NCI-H226 (cell line): Measurements from ENCODE around the gene MYOF.
"Not testable (repeated sequence)": the region's sequence is repeated elsewhere in the genome, so short reads cannot be mapped to it uniquely, and the experiment has no call there.

Experiments used
- DNase-seq: peaks from one replicate; pipeline ENCODE4 v3.0.0-alpha.2; 2015

MYOF gene

DNA sequence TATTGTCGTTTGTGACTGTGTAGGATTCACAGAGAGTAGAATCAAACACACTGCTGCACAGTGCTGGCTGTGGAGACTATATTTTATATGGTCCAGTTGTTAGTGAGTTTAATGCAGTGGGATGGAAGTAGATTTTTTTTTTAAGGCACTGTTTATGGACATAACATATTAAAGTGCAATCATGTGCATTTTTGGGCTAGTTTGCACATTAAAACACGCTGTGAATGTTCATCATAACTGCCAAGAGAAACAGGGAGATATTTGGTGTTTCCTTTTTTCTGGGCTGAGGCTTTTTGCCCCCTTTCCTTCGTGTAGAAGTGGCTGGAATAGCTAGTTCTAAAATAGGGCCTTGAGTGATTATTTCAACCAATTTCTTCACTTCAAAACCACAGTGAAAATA lies 139.2 kb downstream of the MYOF start:
- no peak for DNase-seq

DNA sequence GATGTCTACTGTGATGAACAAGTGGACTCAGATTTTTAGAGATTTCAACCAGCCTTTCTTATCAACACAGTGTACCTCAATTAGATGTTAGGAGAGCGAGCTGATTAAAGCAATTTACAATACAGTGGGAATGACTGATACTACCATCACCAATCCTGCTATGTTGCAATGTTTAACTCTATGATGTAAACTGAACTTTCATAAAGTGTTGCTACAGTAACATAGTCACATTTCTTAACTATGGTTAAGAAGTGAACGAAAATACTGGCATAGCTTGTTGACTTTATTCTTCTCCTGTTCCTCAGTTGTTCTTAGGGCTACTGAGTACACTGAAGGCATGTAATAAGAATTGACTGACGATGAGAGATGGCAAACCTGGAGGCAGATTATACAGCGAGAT lies 139.8 kb downstream of the MYOF start:
- DNase-seq, result no peak

DNA sequence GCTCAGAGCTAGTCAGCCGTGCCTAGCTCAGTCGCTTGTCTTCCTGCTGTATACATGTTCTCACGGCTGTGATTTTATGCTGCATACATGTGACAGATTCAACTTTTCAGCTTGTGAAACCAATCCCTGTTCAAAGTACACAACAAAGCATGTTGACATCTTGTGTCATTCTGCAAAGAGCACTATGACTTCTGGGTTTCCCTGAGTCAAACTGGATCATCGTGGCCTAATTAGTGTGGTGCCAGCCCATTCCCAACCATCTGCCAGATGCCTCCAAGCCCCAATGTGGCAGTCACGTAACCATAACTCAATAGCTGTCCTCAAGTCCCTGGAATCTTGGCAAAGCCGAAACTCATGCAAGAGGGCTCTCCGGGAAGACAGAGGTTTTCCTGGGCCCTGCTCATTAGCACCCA lies 144.8 kb downstream of the MYOF start:
- DNase-seq, result no peak

DNA sequence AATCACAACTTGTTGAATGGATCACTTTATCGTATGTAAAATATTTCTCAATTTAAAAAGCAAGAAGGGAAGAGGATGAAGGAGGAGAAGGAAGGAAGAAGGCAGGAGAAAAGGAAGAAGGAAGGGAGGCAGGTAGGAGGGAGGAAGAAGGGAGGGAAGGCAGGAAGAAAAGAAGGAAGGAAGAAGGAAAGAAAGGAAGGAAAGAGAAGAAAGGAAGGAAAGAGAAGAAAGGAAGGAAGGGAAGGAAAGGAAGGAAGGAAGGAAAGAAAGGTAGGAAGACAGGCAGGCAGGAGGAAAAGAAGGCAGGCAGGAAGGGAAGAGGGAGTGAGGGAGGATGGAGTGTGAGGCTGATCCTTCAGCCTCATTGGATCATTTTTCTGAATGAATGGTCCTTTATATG lies 145.5 kb downstream of the MYOF start:
- no peak for DNase-seq

DNA sequence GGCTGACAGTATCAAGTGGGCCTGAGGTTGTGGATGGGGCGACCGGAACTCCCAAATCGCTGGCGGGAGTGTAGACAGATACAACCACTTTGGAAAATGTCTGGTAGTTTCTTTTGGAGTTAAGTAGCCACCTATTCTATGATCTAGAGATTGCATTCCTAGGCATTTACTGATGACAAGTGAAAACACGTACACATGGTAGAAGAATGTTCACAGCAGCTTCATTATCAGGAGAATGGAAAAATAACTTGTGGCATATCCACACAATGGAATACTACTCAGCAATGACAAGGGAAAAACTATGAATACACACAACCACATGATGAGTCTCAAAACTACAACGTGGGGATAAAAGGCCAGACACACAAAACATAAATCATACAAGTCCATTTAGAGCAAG lies 146.0 kb downstream of the MYOF start:
- DNase-seq, result no peak

DNA sequence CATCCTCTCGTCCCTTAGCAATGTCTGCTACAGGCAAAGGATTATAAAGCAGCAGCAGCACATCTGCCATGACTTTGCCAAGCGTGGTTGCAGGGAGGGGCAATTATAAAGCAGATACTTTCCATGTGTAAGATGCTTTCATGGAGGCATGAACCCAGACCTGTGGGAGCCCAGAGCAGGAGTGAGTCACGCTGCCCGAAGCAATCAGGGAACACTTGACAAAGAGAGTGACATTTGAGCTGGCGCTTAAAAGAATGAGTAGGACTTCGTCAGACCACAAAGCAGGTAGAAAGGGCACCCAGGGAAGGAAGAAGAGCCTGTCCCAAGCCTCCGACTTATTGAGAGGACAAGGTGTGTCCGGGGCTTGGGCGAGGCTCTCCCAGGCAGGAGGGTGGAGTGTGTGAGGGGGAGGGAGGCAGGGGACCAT lies 147.2 kb downstream of the MYOF start:
- DNase-seq, result peak; percentile 31

DNA sequence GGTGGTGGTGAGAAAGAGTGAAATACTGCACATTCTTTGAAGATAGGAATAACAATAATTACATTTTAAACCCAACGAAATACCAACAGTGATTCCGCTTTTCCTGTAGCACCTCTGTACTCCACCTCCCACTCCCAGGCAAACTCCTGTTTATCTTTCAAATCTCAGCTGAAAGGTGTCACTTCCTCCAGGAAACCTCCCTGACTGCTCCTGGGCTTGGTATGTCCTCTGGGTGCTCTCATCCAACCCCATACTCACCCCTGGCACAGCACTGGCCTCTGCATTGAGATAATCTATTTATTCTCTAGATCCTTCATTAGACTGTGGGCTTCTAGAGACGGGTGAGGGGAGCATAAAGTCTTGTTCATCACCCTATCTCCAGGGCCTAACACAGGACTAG lies 148.0 kb downstream of the MYOF start:
- no peak for DNase-seq

DNA sequence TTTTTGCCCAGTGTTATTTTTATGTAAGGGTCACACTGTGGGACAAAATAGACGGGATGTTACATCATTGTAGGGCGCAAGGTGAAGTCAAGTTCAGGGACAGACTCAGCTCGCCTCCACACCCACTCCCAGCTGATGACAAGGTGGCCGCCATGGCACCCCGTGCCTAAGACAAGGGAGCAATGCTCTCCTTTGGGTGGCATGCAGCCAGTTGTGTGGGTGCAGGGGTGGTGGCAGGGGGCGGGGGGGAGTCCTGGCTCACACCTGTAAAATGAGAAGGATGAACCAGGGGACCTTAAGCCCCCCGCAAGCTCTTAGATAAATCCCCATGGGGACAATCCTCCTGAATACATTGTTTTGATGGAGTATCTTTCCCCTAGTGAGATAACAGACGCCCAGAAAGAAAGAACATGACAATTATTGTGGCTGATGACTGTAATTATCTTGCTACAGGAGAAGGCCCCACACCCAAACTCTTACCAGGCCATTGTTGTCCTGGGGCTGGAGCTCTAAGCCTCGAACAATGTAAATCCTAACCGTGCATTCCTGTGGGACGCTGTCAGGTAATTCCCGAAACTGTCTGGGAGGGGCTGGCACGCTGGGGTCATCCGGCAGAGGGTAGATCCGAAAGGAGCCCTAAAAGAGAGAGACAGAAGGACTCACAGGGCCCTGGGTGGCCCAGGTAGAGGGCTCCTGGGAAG lies 148.7 kb downstream of the MYOF start:
- peak; percentile 42 for DNase-seq

DNA sequence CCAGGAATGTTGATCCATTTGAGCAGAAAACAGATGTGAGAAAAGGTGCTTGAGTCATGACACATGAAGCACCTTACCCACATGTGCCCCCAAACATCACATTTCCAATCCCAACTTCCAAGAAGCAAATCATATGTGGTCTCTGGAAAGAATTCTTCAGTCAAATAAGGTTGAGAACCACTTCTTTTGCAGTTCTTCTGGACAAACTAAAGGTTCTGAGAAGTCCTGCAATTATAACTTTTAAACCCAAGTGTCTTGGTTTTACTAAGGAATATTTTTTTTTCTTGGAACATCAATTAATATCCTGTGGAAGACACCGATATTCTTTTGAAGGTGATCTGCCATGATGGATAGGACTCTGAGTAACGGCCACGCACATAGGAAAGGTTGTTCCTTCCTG lies 151.3 kb downstream of the MYOF start:
- DNase-seq, result no peak

DNA sequence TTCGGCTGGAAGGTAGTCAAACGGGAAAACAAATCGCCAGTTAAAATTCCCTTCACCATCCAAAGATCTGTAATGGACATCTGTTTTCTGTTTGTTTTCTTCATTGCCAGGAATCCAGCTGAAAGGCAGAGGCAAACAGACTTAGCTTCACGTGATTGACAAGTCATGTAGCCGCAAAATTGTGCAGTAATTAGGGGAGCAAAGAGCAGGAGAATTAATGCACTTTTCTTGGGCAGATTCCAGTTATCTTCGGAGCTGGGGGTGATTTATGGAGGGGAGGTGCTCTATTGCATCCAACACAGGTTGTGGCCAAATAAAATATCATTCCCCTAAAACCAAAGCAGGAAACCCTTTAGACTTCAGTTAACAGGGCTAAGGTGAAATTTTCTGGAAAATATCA lies 162.2 kb downstream of the MYOF start:
- DNase-seq, result no peak

DNA sequence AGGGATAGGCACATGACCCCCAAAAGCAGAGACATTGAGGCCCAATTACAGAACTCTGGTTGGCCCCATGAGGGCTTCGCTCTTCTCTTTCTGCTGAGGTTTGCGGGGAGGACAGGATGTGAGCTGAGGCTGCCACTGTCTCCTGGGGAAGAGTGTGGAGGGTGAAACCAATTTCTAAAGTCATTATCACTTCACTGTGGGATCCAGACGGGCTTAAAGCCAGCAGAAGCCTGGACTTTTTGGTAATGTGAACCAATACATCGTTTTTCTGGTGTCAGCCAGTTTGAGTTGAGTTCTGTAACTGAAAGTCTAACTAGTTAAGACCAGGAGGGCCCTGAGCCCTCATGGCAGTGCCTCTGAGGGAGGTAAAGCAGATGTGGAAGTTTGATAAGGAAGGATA lies 163.0 kb downstream of the MYOF start:
- no peak for DNase-seq

DNA sequence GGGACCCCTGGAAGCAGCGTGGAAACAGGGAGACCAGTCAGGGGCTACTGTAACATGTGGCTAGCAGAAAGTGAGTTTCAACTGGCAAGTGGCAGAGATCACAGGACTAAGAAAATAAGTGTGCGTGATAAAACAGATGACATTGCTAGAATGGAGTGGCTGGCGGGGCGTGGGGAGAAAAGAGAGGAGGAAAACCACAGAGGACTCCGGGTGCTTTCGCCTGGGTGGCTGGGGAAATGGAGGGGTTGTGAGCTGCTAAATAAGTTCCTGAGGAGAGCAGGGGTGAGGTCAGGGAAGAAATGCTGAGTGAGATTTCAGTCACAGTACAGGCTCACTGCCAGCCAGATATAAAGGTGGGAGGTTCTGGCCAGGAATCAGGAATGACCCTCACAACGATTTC lies 166.9 kb downstream of the MYOF start:
- no peak for DNase-seq

DNA sequence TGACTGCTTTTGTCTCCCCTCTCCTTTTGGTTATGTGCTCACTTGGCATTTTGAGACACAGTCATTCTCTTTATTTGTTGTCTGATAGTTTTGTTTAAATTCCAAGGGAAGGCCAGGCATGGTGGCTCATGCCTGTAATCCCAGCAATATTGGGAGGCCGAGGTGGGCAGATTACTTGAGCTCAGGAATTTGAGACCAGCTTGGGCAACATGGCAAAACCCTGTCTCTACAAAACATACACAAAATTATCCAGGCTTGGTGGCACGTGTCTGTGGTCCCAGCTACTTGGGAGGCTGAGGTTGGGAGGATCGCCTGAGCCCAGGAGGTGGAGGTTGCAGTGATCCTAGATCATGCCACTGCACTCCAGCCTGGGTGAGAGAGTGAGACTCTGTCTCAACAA lies 167.5 kb downstream of the MYOF start:
- DNase-seq, result not testable (repeated sequence)

DNA sequence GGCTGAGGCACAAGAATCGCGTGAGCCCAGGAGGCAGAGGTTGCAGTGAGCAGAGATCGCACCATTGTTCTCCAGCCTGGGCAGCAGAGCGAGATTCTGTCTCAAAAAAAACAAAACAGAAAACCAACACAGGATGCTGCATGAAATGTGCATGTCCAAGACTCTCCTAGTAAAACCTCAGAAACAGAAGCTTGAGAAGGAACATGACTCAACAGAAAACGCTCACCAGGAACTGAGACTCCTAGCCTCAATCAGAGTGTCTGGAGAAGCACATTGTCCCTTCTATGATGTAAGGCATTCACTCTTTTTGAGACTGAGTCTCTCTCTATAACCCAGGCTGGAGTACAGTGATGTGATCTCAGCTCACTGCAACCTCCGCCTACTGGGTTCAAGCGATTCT lies 168.3 kb downstream of the MYOF start:
- DNase-seq, result no peak

DNA sequence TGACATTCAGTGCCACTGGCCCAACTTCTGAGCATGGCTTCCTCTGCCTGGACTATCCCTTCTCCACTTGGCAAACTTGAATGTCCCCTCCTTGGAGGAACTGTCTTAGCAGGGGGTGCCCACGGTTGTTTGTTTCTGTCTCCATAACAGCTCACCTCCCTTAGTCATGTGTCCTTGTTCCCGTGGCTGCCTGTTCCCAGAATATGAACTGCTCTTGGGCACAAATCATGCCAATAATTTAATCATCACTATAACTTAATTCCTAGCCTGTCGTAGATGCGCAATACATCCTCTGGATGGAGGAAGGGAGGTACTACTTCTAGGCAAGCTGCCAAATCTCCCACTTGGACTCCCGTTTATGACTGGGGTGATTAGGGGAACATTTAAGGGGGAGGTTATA lies 173.1 kb downstream of the MYOF start:
- peak; percentile 38 for DNase-seq

DNA sequence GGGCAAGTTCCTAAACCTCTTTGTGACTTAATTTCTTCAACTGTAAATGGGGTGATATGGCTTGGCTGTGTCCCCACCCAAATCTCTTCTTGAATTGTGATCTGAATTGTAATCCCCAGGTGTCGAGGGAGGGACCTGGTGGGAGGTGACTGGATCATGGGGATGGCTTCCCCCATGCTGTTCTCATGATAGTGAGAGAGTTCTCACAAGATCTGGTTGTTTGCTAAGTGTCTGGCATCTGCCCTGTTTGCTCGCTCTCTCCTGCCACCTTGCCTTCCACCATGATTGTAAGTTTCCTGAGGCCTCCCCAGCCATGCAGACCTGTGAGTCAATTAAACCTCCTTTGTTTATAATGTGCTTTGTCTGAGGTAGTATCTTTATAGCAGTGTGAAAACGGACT lies 177.0 kb downstream of the MYOF start:
- no peak for DNase-seq

DNA sequence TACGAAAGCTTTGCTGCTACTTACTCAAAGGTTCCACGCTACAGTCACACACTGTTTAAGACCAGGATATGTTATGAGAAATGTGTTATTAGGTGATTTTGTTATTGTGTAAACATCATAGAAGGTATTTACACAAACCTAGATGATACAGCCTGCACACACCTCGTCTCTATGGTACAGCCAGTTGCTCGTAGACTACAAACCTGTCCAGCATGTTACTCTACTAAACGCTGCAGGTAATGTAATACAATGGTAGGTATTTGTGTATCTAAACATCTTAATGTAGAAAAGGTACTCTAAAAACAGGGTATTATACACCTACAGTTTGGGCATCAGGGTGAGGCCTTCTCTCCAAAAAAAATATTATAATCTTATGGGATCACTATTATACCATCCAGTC lies 181.2 kb downstream of the MYOF start:
- no peak for DNase-seq

DNA sequence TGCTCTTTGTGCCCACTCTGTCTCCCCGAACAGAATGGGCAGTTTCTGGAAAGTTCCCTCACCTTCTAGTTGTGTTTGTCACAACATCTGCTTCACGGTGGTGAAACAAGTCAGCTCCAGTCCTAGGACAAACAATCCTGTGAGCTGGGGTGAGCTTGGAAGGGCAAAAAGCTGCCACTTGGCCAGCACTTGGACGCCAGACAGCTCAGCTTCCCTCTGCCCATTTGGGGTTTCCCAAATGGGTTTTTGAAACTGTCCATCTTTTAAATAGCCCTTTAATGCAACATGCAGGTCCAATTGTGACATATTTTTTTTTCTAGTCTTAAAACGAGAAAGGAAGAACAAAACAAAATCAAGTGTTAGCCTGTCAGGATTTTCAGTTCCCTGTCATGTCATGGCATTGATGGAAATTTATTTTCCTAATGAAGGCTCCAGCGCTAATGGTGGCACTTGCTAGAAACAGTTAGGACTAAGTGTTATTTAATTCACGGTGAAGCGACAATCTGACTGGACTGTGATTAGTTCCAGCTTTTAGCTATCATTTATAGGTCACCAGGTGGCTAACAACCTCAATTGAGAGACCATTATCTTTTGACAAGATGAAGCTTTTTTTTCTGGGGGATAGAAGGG lies 181.7 kb downstream of the MYOF start:
- no peak for DNase-seq

DNA sequence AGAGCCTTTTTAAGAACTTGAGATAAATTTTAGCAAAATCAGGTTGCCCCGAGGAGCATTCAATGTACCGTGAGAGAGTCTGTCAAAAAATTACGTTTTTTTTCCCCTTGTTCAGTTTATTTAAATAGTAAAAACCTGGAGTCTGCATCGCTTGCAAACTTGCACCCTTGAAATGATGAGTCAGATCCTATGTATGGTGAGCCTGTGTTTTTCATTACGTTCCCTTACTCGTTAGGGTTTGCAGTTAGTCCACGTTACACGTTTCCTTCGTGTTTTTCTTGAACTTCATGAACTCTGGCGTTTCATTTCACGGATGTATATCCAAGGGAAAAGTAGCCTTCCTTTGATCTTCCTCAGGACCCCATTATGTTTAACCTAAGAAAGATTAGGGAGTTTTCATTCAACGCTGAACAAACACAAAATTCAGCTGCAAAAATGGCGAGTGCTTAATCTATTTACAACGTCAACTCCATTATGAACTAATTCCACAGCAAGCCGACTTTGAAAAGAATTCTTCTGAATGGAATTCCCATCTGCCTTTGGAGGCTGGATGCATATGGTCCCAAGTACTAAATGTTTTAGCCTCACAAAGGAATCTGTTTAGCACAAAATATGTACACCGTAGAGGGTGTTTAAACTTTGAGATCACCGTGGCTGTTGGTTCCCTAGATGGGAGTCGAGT lies 182.4 kb downstream of the MYOF start:
- no peak for DNase-seq

DNA sequence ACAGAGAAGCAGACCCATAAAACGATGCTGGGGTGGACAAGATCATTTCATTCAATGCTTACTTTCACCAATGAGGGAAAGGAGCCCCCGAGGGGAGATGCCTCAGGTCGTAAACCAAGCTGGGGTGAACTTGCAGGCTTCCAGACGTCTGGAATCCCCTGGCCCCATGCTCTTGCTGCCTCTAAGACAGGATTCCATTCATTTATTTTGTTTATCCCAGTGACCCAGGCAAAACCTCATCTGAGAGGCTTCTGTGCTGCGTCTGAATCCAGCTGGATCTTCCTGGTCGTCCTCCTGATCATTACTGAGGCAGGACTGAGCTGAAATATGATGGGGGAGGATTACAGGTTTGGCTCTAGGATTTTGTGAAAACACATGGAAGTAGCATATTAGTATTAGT lies 182.9 kb downstream of the MYOF start:
- no peak for DNase-seq

DNA sequence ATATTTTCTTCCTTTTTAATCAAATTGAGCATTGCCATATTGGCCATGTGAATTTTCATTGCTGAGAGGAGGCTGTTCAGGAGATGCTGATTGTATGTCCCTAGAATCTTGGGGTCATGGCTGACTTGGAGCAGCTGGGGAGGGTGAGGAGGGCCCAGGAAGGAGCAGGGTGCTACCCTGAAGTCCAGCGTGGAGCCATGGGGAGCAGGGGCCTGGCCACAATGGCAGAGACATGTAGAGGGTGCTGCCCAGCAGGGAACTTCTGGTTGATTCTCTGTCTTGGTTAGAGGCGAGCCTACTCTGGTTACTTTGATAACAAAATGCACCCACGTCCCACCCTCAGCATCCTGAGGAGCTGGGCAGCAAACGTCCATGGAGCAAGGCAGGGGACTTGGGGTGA lies 186.0 kb downstream of the MYOF start:
- no peak for DNase-seq

DNA sequence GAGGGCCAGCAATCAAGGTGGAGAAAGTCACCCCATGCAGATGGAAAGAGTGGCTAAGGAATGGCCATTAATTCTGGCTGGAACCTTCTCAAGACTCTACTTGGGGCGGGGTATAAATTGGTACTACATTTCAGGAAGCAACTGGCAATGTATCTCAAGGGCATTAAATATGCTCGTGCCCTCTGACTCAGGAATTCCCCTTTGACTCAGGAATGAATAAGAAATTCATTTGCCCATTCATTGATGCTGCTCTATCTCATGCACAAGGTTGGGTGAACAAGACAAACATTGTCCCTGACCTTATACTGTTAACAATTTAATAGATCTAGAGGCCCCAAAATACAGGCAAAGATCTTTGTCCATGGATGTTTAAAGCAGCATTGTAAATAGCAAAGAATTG lies 188.1 kb downstream of the MYOF start:
- DNase-seq, result peak; percentile 19

DNA sequence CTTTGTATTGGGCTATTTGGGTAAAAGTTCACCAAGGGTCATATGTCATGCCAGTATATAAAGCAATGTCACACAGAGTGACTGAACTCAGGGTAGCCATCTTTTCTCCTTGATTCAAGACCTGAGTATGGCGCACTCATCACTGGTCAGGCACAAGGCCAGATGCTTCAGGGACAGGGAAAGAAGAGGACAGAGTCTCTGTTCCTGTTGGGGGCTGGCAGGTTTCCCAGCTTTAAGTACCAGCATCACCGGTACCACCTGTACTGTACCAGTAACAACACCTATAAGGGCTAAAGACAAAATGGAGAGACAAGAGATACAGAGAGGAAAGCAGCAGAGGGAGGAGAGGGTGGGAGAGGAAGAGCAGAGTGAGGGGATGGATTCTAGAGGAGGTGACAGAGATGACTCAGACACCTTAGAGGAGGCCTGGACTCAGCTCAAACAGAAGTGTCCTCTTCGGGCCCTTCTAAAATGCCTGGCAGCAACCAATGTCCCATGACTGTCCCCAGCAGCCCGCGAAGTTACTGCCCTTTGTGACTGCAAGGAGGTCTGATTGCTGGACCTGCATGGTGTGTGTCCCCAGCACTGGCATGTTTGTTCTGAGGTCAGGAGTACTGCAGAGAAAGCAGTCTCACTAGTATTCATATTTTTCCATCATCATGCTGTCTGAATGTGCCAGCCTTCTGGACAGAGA lies 191.3 kb downstream of the MYOF start:
- no peak for DNase-seq
